GM21423 (cell line): Measurements from ENCODE around the gene ATG9B.

Source experiments
- ATAC-seq: cut with Tn5 transposase; IDR thresholded peaks from one replicate; pipeline ENCODE4 v1.9.1; 2021; ENCODE audit warnings: mild to moderate bottlenecking, moderate library complexity; ENCODE audit not compliant: unreplicated experiment

The ATG9B gene

DNA sequence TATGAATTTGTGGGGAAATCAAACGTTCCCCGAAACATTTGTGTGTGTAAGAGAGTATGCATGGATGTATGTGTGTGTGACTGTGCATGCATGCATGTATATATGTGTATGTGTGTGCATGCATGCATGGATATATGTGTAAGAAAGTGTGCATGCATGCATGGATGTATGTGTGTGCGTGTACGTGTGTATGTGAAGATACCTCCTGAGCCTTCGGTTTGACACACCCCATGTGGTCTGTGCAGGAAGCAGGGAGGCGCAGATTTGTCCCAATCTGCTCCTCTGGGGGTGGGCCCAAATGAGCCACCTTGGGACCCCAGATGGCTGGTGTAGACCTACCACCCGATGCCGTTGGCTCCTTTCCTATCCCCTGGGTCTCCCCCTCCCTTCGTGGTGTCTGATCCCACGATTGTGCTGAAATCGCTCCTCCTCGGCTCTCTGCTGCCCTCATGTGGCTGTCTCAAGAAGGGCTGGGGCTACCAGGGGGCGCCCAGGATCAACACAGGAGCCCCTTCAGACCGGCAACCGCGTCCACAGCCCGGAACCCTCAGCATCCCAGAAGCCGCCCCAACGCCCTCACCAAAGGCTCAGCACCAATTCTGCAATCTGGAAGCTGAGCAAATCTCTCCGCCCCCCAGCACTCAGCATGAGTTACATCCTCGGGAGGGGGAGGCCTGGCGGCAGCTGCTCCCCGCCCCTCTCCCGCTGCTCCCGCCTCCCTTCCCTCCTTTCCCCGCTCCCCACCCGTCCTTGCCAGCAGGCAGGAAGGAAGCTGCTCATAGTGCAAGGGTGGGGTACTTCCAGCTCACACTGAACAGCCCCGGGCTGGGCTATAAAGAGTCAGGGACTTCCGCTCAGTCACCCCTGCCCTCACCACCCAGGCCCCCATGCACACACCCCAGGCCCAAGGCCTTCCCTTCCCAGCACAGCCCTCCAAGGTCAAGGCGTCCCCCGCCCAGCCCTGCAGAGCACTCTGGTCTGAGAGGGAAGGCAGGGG is 35.8 kb downstream of the ATG9B start:
- ATAC-seq, result no peak

DNA sequence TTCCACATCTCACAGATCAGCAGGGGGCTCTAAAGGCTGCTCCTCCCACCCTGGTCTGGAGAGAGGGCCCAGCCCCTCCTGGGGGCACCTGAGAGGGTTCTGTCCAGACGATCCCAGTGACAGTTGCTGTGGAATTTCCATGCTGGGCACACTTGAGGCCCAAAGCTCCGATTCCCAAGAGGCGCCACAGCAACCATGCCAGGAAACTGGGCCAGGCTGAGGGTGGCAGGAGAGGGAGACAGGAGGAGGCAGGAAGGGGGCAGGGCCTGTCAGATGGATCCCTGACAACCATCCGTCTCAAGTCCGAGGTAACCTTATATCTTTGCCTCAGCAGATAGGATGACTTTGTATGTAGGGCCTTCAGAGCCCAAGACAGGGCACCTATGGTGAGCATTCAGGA is 37.7 kb downstream of the ATG9B start:
- ATAC-seq, result no peak

- no peak for ATAC-seq
These were observed 38.2 kb downstream of the ATG9B start for GRCh38 chr7:150986099-150986512.

- no peak for ATAC-seq
These were observed 40.4 kb downstream of the ATG9B start for GRCh38 chr7:150983893-150984368.

GRCh38 chr7:150982351-150982750 is 41.9 kb downstream of the ATG9B start:
- no peak for ATAC-seq

DNA sequence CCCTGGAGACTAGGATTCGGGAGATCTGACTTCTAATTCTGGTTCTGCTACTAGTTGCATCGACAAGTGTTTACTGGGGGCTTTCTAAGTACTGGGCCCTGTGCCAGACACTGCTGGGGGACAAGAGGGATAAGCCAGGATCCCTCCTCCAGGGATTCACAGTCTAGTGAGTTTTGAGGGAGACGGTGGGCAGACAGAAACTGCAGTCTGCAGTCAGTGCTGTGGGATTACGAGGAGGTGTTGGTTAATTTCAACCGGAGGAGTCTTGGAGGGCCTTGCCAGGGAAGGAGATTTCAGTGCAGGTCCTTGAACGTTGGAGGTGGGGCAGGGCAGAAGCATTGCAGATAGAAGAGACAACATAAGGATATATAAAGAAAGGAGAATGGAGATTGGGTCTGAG is 42.6 kb downstream of the ATG9B start:
- no peak for ATAC-seq

DNA sequence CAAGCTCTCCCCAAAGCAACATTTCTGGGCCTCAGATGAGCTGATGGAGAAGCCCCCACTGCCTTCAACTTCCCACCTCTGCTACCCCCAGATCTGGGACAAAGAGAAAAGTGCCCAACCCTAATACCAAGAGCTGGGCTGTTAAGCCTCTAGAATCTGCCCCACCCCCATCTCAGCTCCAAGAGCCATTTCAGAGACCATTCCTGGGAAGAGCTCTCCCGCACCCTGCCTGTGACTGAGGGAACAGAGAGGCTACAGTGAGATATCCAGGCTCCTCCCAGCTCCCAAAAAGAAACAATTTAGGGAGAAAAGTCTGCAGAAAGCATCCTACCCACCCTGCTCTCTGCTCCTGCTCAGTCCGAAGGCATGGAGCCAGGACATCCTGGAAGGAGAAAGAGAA is 43.6 kb downstream of the ATG9B start:
- ATAC-seq, result no peak

DNA sequence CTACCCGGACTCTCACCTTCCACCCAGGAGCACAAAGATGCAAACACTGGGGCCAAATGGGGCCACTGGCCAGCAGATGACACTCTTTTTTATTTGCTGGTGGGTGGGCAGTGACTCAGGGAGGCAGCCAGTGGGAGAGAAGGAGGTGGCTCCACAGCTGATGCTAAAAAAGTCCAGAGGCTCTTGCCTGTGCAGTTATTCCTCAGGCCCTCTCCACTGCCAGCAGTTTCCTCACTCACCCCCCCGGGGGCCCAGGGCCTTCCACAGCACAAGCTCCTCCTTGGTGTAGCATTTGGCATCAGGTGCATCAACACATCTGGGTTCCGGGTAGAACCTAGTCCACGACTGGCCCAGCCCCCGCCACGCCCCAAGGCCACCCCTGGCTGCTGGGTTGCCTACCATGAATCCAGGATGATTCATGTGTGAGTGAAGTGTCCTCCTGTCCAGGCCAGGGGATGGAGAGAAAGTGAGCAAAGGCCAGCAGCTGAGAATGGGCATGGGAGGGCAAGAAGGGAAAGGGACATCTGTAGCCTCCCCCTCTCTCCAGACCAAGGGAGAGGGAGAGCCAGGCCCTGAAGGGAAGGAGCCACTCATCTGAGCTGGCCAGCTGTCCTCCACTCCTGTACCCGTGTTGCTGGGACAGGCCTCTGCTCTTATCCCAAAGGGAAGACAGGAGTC is 44.4 kb downstream of the ATG9B start:
- ATAC-seq, result no peak

DNA sequence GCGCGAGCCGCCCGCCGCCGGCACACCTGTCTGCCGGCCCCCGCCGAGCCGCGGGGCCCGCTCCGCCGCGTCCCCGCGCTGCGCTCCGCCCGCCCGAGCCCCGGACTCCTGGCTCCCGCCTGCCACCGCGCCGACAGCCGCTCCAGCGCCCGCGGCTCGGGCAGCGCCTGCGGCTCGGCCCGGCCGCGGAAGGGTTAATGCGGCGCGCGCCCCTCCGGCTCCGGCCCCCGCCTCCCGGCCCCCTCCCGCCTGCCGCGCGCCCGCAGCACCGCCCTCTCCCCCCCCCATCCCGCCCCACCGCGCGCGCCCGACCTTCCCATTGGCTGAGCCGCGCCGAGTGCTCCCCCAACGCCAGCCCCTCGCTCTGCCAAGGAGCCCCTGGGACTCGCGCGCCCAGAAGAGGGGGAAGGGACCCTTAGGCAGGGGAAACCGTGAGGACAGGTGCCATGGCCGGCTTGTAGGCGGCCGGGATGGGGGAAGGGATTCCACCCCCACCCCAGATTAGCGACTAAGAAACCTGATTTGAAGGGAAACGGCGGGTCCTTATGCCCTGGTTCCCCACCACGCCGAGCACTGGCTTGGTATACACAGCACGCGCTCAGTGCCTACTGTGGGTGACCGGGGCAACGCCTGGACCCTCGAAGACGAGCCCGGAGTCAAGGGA is 46.0 kb downstream of the ATG9B start, which contains the start of gene KCNH2:
Gene KCNH2 (minus strand): TSS at position 196 of the 664 bp plus-strand sequence. CDS start 408 bp downstream, outside the sequence.
- ATAC-seq, result no peak

- no peak for ATAC-seq
These were observed 46.7 kb downstream of the ATG9B start for GRCh38 chr7:150977382-150978125.

- ATAC-seq, result no peak
These were observed 47.5 kb downstream of the ATG9B start for GRCh38 chr7:150976529-150977381.

DNA sequence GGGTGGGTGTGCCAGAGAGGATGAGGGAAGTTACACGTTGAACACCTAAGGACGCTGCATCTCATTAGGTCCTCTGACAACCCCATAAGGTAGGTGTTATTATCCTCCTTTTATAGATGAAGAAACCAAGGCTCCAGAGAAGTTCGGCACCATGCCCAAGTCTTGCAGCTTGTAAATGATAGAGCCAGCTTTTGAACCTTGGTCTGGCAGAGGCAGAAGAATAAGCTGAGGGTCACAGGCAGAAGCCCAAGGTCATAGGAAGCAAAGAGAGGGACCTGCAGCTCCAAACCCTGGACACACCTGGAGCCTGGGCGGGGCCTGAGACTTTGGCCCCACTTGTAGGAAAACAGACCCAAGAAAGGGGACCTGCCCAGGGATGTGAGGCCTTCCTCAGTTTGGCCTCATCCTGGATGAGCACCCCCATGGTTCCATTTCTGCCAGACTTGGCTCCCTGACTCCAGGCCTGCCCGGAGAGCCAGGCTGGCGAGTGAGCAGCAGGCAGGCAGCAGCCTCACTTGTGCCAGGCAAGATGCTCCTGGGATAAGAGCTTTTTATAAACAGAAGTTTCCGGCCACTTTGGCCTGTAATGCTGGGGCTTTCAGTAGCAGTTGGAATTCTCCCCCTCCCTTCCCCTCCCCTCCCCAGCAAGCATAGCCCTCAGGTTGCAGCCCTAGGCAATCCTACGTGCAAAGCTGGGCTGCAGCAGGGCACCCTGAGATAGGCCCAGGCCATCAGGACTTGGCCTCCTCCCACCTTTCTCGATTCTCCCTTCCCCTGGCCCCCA is 48.6 kb downstream of the ATG9B start:
- ATAC-seq, result no peak

GRCh38 chr7:150974468-150975391 is 49.6 kb downstream of the ATG9B start:
- peak; percentile 69 for ATAC-seq

DNA sequence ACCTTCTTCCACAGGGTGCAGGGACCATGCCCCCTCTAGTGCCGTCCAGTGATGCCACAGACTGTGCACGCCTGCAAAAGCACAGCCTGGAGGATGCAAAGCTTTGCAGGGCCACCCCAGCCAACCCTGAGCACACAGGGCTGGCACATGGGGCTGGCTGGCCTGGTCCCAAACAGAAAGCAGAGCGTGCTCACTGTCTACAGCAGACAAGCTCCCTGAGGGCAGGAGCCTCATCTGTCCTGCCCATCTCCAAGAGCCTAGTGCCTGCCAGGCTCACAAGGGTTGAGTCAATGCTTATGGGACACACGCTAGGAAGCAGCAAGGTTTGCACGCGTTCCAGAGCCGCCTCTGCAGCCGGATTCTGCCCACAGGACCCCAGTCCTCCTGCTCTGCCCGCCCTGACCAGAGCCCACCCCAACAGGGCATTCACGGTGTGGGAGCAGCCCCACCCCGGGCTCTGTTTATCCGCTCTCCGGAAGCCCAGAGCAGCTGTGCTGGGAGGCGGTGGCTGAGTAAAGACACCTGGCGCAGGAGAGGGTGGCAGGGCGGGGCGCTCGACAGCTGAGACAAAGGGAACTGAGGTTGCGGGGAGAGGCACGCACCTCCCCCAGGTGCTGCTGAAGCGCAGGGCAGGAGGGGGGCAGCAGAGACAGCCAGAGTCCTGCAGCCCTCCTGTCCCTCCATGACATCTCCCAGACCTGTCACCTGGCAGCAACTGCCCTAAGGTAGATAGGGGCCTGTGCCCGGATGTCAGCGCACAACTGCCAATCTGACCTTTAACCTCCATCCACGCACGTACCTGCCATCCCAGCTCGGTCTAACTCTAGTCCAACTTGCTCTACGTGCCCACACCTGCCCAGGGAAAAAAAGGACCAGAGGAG is 50.5 kb downstream of the ATG9B start:
- no peak for ATAC-seq

GRCh38 chr7:150972741-150973140 is 51.6 kb downstream of the ATG9B start:
- ATAC-seq, result no peak

GRCh38 chr7:150972023-150972468 is 52.2 kb downstream of the ATG9B start:
- no peak for ATAC-seq
